Endothelial cell of umbilical vein (primary cell): Measurements from ENCODE around the gene DLX6. TPM values are rescaled to one million over a fixed set of nuclear protein-coding genes. Genes with fewer than 3 reads are reported as not detected.

Experiments used
- BruUV-seq: library from RNA; stranded (reverse); fragments of 400-500 nt; replicated peaks from 2 replicates; lab custom pipeline; 2021; lab: Mats Ljungman, UMichigan
- CTCF ChIA-PET: fragments of 300-600, 350-600 bp; sonication (Branson Sonifier 250); formaldehyde crosslinking; loops from one replicate; lab custom pipeline; 2021; ENCODE audit warnings: antibody characterized with exemption, inconsistent platforms; lab: Charles Lee
- POLR2A ChIA-PET: fragments of 300-600, 350-600 bp; sonication (Branson Sonifier 250); formaldehyde crosslinking; loops from one replicate; lab custom pipeline; 2021; ENCODE audit warnings: antibody characterized with exemption, inconsistent platforms; lab: Charles Lee
- DNase-seq: peaks from one replicate; pipeline ENCODE4 v3.0.0-alpha.2; 2011; ENCODE audit warnings: low read depth, low spot score
- FAIRE-seq: peaks from 2 replicates; lab custom pipeline; 2011; peaks lifted over from hg19 to GRCh38; lab: Jason Lieb, UNC
- H2AFZ ChIP-seq: 2 replicates; pipeline ENCODE4 v1.6.0; 2012; ENCODE audit warnings: low read depth, low read length, control low read depth, inconsistent platforms
- H3K27ac ChIP-seq: 2 replicates; pipeline ENCODE4 v1.5.1; 2011; ENCODE audit warnings: low read depth, mild to moderate bottlenecking, control low read depth, low read length, moderate library complexity; ENCODE audit not compliant: insufficient read depth
- H3K27me3 ChIP-seq, 2 experiments: 2 replicates each; pipeline versions ENCODE4 v1.6.0 to v1.6.1; 2011; ENCODE audit warnings: low read length in 2 of 2, mixed read lengths in 1 of 2; ENCODE audit not compliant: control insufficient read depth in 2 of 2, insufficient read depth in 2 of 2
- H3K36me3 ChIP-seq, 2 experiments: 2 replicates in 1 of 2; 3 replicates in 1 of 2; pipeline ENCODE4 v1.5.1; 2011; ENCODE audit warnings: low read length in 2 of 2, mild to moderate bottlenecking in 1 of 2, moderate library complexity in 1 of 2; ENCODE audit not compliant: control insufficient read depth in 2 of 2, insufficient read depth in 2 of 2; ENCODE audit errors: extremely low read depth in 1 of 2
- H3K4me1 ChIP-seq: 3 replicates; pipeline ENCODE4 v1.5.1; 2011; ENCODE audit warnings: mild to moderate bottlenecking, low read length; ENCODE audit not compliant: control insufficient read depth, insufficient read depth; ENCODE audit errors: extremely low read depth
- H3K4me2 ChIP-seq: 2 replicates; pipeline ENCODE4 v1.6.1; 2011; ENCODE audit warnings: low read length, control low read depth, mixed read lengths; ENCODE audit not compliant: insufficient read depth
- H3K4me3 ChIP-seq, 3 experiments: fragments of 200-600 bp in 1 of 3; sonication (generic), shearing (Covaris generic) in 1 of 3; replicated peaks in 1 of 3; 2 replicates each; pipeline ENCODE4 v1.5.1; 2011 to 2016; ENCODE audit warnings: control low read depth in 3 of 3, low read length in 3 of 3, mild to moderate bottlenecking in 2 of 3, inconsistent platforms in 1 of 3, low read depth in 1 of 3, moderate library complexity in 1 of 3; ENCODE audit not compliant: insufficient read depth in 1 of 3
- H3K79me2 ChIP-seq: 2 replicates; pipeline ENCODE4 v1.6.0; 2012; ENCODE audit warnings: low read length, inconsistent platforms; ENCODE audit not compliant: control insufficient read depth, insufficient read depth
- H3K9ac ChIP-seq: replicated peaks from 2 replicates; pipeline ENCODE3; 2011; ENCODE audit warnings: low read length, control low read depth; ENCODE audit not compliant: insufficient read depth; ENCODE audit errors: extremely low read depth
- H3K9me1 ChIP-seq: replicated peaks from 3 replicates; pipeline ENCODE4 v1.6.0; 2011; ENCODE audit warnings: mild to moderate bottlenecking, low read length; ENCODE audit not compliant: control insufficient read depth, insufficient read depth; ENCODE audit errors: extremely low read depth
- H3K9me3 ChIP-seq: replicated peaks from 2 replicates; pipeline ENCODE4 v1.5.1; 2012; ENCODE audit warnings: low read length, inconsistent platforms; ENCODE audit not compliant: control insufficient read depth, insufficient read depth
- H4K20me1 ChIP-seq: replicated peaks from 2 replicates; pipeline ENCODE3; 2011; ENCODE audit warnings: mild to moderate bottlenecking, low read length; ENCODE audit not compliant: control insufficient read depth, insufficient read depth; ENCODE audit errors: extremely low read depth
- EZH2 ChIP-seq: IDR thresholded peaks from 2 replicates; pipeline ENCODE4 v1.6.1; 2012; ENCODE audit warnings: borderline replicate concordance, low read depth, mild to moderate bottlenecking, moderate library complexity, low read length, inconsistent platforms; ENCODE audit not compliant: severe bottlenecking
- GATA2 ChIP-seq: IDR thresholded peaks from 2 replicates; pipeline ENCODE4 v1.7.0; 2011; ENCODE audit warnings: low read depth, mild to moderate bottlenecking, moderate library complexity, mixed read lengths, low read length; ENCODE audit not compliant: insufficient read length, insufficient read depth
- MYC ChIP-seq: IDR thresholded peaks from one replicate; pipeline ENCODE4 v1.6.1; 2011; ENCODE audit warnings: mild to moderate bottlenecking, low read depth, low read length
- POLR2A ChIP-seq: IDR thresholded peaks from 2 replicates; pipeline ENCODE4 v1.6.1; 2012; ENCODE audit warnings: low read depth, mild to moderate bottlenecking, control low read depth, low read length
- POLR2AphosphoS5 ChIP-seq: IDR thresholded peaks from 2 replicates; pipeline ENCODE4 v1.6.1; 2012; ENCODE audit warnings: low read depth, mild to moderate bottlenecking, control low read depth, low read length, moderate library complexity; ENCODE audit not compliant: insufficient read depth
- dilution Hi-C: fragments of 300-500 bp; cut with MboI; formaldehyde crosslinking; loops from one replicate; pipeline ENCODE4 v1.15.0; 2019; ENCODE audit warnings: low sequenced_read_pairs; ENCODE audit not compliant: extremely low pct_ligation_motif_present
- intact Hi-C: fragments of 100-400 bp; cut with micrococcal nuclease; formaldehyde crosslinking; loops from one replicate; pipeline ENCODE4 v1.10.0; 2022
- polyA plus RNA-seq, 4 experiments: library from polyadenylated mRNA; depleted of rRNA in 3 of 4; stranded (reverse) in 3 of 4; unstranded in 1 of 4; fragments of >200 nt; gene quantifications; 2 replicates each; pipeline versions ENCODE4 v1.2.1 to v1.2.3, GENCODE V29; 2011 to 2012; ENCODE audit warnings: missing spikeins in 1 of 4
- total RNA-seq: library from RNA; stranded (reverse); gene quantifications from 2 replicates; pipeline ENCODE4 v1.2.3, GENCODE V29; 2021
- TF ChIP-seq, protein P1 (sequence below): IDR thresholded peaks from 2 replicates; pipeline ENCODE4 v1.6.1; 2011; ENCODE audit not compliant: insufficient read depth, insufficient read length

DLX6 gene
- total and polyA plus RNA-seq, 2 donors (not counting 3 experiments of a cell fraction or from before 2014, with no cell fraction given), result not detected

DNA sequence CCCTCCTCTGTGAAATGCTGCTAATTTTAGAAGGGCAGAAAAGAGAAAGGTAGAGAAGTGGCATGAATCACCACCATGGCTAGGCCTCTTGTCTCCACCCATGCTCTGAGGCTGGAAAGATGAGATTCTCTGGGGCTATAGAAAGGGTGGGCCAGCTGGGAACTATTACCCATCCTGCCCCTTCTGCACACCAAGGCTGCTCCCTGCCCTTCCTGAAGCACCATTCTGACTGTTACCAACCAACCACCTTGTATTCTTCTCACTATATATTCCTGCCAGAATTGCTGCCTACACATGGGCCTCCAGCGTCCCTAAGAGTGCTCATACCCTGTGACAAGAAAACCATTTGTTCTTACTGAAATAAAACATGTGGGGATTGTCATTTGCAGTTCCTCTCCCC lies 11.4 kb upstream of the DLX6 start:
- POLR2A ChIA-PET, result no interaction called here
- H3K4me1 ChIP-seq, result no peaks in the 10 kb centered on the region
- CTCF ChIA-PET, result no interaction called here
- H3K27ac ChIP-seq, result no peak overlapping the region
- TF ChIP-seq POLR2A (no peak), POLR2AphosphoS5 (no peak), EZH2 (no peak), GATA2 (no peak)
- TF ChIP-seq, protein P1, sequence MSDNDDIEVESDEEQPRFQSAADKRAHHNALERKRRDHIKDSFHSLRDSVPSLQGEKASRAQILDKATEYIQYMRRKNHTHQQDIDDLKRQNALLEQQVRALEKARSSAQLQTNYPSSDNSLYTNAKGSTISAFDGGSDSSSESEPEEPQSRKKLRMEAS, result no peak
- intact Hi-C loops (no loop called here), dilution Hi-C loops (no loop called here)
- no peak overlapping the region for H3K9ac ChIP-seq
- no peak overlapping the region for H2AFZ ChIP-seq
- no peaks in the 10 kb centered on the region for H4K20me1 ChIP-seq
- no peaks in the 10 kb centered on the region for H3K9me3 ChIP-seq
- no peak overlapping the region for H3K4me2 ChIP-seq
- no peaks in the 10 kb centered on the region for H3K79me2 ChIP-seq
- FAIRE-seq, result no peak
- BruUV-seq, result no TSS peak
- H3K4me3 ChIP-seq, result no peak overlapping the region
- no peaks in the 10 kb centered on the region for H3K9me1 ChIP-seq
- H3K36me3 ChIP-seq, result no peaks in the 10 kb centered on the region
- peaks cover 79 to 95% of the 10 kb centered on the region in 2 experiments for H3K27me3 ChIP-seq
- no peak for DNase-seq

DNA sequence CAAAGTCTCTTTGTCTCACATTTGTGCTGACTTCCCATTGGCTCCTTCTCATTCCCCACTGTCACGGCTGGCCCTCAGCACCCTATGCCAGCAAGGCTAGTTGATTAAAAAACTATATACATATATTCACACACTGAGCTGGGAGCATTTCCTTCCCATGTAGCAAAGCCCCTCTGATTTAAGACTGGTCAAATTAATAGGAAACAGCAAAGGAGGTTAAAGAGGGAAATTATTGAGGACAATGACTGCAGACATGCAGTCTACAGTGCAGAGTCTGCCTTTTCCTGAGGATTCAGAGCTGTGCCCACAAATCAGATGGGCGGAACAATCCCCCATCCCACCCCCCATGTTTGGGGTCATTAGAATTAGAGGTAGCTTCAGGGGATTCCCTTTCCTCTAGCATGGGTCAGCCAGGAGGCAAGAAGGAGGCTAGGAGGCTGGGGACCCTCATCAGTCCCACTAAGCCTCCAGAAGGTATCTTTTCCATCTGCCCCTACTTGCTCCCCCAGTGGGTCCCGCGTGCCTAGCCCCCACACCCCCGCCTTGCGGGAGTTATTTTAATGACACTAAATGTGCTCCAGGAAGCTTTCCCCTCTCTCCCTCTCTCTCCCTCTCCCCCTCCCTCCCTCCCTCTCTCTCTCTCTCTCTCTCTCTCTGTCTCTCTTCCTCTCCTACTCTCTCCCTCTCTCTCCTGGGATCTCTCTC lies 9.8 kb upstream of the DLX6 start:
- Histone ChIP-seq H3K79me2 (no peaks in the 10 kb centered on the region), H3K9me1 (no peaks in the 10 kb centered on the region), H3K4me2 (no peak overlapping the region), H3K4me1 (no peaks in the 10 kb centered on the region), H3K4me3 (no peak overlapping the region), H3K9me3 (no peaks in the 10 kb centered on the region), H4K20me1 (no peaks in the 10 kb centered on the region), H3K9ac (no peak overlapping the region), H3K27me3 (peaks cover 82 to 95% of the 10 kb centered on the region in 2 experiments), H3K36me3 (no peaks in the 10 kb centered on the region), H3K27ac (no peak overlapping the region), H2AFZ (no peak overlapping the region)
- FAIRE-seq (no peak), DNase-seq (no peak)
- intact Hi-C loops, result no loop called here
- TF ChIP-seq EZH2, result no peak
- TF ChIP-seq MYC, result no peak
- no peak for TF ChIP-seq POLR2AphosphoS5
- TF ChIP-seq, protein P1, result no peak
- no peak for TF ChIP-seq GATA2
- ChIA-PET CTCF (no interaction called here), POLR2A (no interaction called here)
- dilution Hi-C loops, result no loop called here
- BruUV-seq, result no TSS peak
